Right lung (tissue), 5 donors: ENCODE results near the gene TXNL4A. TPM values are rescaled to one million over a fixed set of nuclear protein-coding genes. Genes with fewer than 3 reads are reported as not detected.
"Not testable (repeated sequence)": the region's sequence is repeated elsewhere in the genome, so short reads cannot be mapped to it uniquely, and the experiment has no call there.

Experiments
- DNase-seq, 2 donors: peaks; one replicate each; pipeline ENCODE4 v3.0.0-alpha.2; 2013
- polyA plus RNA-seq, 5 donors: library from polyadenylated mRNA; unstranded; fragments of 120-200 nt; gene quantifications; one replicate each; pipeline versions ENCODE4 v1.2.1 to v1.2.3, GENCODE V29; 2013; ENCODE audit warnings: inconsistent platforms in 1 of 5, low replicate concordance in 1 of 5; ENCODE audit not compliant: insufficient read length in 5 of 5, insufficient read depth in 1 of 5

TXNL4A gene
- polyA plus RNA-seq, 5 donors, result 62.8 to 72.2 (median 64.1) TPM

- DNase-seq, result no peak
Observed at GRCh38 chr18:80004600-80005342, 16.4 kb upstream of the TXNL4A start.

- no peak for DNase-seq
Observed at GRCh38 chr18:80002468-80002867, 14.1 kb upstream of the TXNL4A start.

GRCh38 chr18:80000877-80001276 is 12.5 kb upstream of the TXNL4A start:
- no peak for DNase-seq

DNA sequence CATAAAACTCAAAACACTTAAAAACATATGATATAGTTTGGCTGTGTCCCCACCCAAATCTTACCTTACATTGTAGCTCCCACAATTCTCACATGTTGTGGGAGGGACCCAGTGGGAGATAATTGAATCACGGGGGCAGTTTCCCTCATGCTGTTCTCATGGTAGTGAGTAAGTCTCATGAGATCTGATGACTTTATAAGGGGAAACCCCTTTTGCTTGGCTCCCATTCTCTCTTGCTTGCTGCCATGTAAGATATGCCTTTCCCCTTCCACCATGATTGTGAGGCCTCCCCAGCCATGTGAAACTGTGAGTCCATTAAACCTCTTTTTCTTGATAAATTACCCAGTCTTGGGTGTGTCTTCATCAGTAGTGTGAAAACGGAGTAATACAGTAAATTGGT is 11.3 kb upstream of the TXNL4A start:
- DNase-seq, result not testable (repeated sequence)

GRCh38 chr18:79991494-79991893 is 3.1 kb upstream of the TXNL4A start:
- no peak for DNase-seq

DNA sequence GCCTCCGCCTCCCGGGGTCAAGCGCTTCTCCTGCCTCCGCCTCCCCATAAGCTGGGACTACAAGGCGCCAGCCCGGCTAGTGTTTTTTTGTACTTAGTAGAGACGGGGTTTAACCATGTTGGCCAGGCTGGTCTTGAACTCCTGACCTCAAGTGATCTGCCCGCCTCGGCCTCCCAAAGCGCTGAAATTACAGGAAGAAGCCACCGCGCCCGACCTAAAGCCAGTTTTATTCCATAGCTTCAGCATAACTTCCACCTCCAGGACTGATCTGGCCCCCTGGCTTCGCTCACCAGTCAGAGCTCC is 783 bp upstream of the TXNL4A start:
- no peak for DNase-seq

GRCh38 chr18:79988071-79988450 is 302 bp downstream of the TXNL4A start:
- peak; percentile 40 to 54 for DNase-seq

DNA sequence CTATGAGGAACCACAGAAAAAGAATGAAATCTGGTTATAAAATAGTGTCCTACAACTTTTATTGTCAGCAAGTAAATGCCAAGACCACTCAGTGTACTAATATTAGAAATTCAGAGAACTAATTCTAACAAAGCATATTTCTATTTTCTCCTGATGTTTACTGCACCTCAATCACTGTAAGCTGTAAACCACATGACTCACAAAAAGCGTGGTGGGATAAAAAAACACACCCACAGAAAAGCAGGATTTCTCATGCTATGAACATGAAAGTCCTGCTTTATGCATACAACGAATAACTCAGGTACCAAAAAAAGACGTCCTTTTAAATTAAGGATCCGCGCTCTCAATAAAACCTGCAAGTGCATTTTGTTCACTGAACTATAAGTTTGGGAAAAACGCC is 797 bp downstream of the TXNL4A start:
- DNase-seq, result no peak

DNA sequence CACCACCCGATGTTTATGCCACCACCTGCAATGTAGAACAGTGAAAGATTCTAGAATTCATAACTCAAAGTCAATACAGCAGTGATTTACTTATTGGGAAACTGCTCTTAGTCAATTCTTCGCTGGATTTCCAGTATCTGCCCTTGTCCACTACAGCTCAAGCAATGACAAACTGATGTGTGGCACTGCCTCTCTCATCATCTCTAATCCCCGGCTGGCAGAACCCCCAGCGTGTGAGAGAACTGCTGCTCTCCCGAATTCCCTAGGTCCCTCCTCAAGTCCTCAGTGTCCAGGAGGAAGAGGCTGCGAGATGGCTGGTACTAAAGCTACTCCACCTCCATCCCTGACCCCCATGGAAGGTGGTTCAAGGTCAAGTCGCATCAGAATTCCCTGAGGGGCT is 1.6 kb downstream of the TXNL4A start:
- no peak for DNase-seq

GRCh38 chr18:79985172-79985571 is 3.2 kb downstream of the TXNL4A start:
- no peak for DNase-seq

DNA sequence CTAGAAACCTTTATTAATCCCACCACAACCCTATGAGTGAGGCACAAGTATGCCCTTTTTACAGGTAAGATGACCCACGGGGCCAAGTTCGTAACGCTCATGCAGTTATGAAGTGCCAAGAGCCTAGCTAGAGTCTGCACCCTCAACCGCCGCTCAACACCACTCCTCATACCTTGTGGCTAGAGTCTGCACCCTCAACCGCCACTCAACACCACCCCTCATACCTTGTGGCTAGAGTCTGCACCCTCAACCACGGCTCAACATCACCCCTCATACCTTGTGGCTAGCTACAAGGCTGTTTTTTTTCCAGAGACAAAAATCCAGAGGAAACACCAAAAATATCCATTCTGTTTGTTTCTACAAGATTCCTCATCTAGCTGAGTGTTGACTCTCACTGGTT is 4.6 kb downstream of the TXNL4A start:
- no peak for DNase-seq

- no peak for DNase-seq
Observed at GRCh38 chr18:79983253-79983652, 5.1 kb downstream of the TXNL4A start.

GRCh38 chr18:79982736-79983135 is 5.6 kb downstream of the TXNL4A start:
- DNase-seq, result no peak

DNA sequence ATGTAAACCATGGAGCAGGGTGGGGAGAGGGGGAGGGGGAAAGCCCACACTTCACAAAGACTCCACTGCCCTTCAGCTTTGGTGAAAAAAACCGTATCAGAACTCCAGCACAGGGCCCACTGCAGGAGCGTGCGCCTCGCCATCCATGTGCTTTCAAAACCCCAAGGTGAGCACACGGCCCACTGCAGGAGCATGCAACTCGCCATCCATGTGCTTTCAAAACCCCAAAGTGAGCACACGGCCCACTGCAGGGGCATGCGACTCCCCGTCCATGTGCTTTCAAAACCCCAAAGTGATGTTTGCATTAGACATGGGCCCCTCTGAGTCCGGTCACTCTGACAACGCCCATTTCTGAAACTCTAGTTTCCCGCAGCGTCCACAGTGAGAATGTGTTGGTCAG is 7.8 kb downstream of the TXNL4A start:
- DNase-seq, result no peak

DNA sequence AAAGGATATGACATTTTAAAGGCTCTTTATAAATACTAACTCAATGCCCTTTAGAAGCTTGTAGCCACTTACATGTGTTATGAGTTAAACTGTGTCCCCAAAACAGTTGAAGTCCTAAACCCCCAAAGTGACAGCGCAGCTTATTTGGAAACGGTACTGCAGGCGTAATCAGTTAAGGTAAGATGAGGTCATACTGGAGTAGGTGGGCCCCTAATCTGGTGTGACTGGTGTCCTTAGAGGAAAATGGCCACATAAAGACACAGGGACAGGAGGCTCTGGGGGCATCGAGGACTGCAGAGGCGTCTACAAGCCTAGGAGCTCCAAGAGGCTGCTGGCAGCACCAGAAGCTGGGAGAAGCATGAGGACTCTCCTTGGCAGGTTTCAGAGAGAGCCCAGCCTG is 8.5 kb downstream of the TXNL4A start:
- no peak for DNase-seq

DNA sequence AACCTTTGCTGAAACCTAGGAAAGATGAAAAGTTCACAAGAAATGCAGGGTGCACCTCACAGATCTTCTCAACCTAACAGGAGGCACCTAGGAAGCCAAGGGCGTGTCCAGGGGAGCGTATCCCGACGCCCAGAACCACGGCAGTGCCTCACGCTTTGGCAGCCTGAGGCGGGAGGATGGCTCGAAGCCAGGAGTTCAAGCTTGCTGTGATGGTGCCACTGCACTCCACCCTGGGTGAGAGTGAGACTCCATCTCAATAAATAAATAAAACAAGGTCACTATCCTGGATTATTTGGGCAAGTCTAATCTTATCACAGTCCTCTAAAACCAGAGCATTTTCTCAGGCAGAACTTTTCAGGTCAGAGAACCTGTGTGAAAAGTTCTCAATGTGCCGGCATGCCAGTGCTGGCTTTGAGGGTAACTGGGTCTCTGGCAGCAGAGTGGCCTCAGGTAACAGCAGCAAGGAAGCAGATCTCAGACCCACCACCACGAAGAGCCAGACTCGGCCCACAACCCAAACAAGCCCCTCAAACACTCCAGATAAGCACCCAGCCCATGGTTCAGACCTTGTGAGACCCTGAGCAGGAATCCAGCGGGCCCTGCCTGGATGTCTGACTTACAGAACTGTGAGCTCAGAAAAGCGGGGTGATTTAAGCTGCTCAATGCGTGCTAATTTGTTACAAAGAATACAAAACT is 12.2 kb downstream of the TXNL4A start:
- no peak for DNase-seq

GRCh38 chr18:79975043-79975442 is 13.3 kb downstream of the TXNL4A start:
- DNase-seq, result no peak

DNA sequence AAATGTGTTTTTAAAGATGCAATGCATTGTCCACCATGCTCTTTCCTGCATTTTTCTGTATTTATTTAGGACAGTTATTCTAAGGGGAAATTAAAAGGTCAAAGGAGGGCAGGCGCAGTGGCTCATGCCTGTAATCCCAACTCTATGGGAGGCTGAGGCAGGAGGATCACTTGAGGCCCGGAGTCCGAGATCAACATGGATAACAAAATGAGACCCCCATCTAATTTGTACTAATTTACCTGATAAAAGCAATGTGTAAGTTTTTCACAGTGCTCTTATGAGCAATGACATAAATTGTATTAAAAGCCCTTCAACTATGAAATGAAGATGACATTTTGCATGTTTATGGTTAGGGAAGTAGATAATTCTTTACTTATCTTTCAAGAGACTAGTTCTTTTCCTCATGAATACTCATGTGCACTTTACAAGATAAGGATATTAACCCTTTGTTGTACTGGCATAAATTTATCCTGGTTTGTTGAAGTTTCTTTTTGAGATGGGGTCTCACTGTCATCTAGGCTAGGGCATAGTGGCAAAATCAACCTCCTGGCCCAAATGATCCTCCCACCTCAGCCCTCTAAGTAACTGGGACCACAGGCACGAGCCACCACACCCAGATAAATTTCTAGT is 14.2 kb downstream of the TXNL4A start:
- no peak for DNase-seq

DNA sequence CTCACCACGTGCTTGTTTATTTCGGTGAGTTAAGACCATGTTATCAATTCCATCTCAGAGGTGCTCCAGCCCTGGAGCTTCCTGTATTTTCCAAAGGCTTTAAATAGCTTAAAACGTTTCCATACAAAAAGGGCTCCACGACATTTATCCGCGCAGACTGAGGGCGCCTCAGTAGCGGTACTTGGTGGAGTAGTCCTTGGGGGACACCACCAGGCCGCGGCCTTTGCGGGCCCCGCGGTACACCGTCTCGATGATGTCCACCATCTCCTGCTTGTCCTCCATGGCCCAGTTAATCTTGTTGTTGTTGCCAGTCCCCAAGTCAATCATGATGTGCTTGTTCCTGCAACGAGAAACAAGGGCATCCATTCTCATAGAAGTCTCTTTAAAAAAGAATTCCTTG is 14.8 kb downstream of the TXNL4A start:
- no peak for DNase-seq

- DNase-seq, result no peak
Observed at GRCh38 chr18:79972720-79973119, 15.6 kb downstream of the TXNL4A start.

DNA sequence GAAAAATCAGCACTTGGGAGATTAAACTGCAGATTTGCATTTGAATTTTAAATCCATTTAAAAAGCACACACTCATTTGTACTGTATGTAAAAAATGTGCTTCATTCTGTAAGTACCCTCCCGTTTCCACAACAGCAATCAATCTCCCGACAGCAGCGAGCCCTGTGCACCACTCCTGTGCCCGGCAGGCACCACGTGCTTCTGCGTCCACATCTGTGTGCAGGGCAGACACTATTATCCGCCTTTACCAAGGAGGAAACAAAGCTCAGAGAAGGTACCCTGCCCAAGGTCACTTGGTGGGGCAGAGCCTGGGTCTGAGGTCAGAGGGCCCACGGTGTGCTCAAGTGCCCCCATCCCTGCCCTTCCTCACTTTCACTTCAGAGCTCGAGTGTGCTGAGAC is 16.4 kb downstream of the TXNL4A start:
- DNase-seq, result no peak

DNA sequence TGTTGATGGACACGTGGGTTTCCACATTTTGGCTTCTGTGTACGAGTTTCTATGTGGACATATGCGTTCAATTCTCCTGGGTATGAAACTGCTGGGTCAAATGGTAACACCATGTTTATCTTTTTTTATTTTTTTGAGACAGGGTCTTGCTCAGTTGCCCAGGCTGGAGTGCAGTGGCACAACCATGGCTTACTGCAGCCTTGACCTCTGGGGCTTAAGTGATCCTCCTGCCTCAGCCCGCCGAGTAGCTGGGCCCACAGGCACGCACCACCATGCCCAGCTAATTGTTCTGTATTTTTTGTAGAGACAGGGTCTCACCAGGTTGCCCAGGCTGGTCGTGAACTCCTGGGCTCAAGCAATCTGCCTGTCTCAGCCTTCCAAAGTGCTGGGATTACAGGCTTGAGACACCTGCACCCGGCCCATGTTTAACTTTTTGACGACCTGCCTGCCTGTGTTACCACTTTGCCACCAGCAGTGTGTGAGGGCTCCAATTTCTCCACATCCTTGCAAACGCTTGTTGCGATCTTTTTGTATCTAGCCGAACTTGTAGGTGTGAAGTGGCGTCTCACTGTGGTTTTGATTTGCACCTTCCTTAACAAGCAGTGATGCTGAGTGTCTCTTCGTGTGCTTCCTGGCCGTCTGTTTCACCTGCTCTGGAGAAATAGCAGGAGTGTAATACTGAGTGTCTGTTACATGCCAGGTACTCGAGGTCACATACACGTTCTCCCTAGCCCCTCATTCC is 17.0 kb downstream of the TXNL4A start:
- DNase-seq, result no peak
